ENCODE data around the gene KBTBD8.

KBTBD8 gene

DNA sequence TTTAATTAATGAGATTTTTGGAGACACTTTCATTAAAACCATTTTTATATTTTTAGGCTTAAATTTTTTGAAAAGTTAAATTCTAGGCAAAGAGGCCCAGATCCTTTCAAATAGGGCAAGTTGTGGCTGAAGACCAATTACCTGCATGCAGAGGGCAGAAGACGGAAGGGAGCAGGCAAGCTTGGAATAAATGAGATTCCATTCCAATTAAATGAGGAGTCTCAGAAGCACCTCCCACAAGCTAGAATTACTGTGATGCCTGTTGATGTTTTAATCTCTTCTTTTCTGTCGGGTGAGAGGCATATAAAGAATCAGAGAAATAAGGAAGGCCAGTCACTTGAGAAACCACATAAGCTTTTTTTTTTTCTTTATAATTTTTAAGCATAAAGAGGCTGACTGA, 46.8 kb downstream of the KBTBD8 start:
- no peak for DNase-seq

DNA sequence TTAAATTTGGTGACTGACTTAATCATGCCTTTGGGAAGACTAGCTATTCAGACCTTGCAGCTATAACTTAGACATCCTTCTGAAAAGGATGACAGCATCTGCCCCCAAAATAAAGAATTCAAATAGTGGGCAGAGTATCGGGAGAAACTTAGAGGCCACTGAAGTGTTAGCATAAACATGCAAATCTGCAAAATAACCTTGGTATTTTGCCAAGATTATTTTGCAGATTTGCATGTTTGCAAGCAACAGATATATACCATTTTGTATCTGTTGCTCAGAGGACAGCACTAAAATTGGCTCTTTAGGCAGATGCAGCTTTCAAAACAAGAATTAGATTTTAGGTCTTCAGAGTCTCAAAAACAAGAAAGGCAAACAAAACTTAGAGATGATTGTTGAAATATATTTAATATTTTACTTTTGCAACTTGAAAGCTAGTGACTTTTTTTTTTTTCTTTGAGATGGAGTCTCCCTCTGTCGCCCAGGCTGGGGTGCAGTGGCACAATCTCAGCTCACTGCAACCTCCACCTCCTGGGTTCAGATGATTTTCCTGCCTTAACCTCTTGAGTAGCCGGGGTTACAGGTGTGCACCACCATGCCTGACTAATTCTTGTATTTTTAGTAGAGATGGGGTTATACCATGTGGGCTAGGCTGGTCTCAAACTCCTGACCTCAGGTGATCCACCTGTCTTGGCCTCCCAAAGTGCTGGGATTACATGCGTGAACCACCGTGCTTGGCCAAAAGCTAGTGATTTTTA, 47.8 kb downstream of the KBTBD8 start:
- no peak for DNase-seq

DNA sequence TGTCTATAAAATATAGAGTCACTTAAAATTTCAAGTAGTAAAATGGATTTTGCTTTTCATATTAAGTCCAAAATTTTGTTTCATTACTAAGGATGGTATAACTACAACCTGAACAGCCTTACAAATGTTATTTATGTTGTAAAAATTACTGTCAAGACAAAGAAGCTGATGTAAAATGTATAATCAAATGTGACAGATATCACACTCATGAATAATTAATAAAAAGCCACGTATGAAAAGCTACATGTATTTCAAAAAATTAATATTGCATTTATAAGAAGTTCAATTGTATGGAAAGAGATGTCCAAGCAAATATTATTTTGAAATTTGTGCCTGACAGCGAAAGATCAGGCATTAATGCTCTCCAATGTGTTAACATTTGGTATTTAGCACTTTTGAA, 48.9 kb downstream of the KBTBD8 start:
- no peak for DNase-seq

DNA sequence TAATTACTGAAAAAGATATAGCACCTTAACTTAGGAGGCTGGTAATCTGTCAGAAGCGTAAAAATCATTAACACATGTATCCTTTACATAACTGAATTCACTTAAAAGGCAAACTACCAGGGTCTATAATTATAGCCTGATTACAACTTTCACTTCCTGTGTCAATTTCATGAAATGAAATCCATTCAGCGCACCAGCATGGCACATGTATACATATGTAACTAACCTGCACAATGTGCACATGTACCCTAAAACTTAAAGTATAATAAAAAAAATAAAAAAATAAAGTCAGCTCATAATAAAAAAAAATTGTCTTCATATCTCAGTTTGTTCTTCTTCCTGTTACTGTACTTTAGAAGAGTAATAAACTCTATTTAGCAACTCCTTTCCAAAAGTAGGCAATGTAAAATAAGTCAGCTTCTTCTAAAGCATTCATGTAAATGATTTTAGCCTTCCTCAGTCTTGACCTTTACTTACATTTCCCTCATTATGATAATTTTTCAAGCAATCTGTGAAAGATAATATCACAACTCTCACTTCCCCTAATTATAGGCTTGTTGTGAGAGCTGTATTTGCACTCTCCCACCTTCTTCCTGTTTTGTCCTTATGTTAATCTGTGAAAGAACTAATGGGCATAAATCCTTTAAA, 50.1 kb downstream of the KBTBD8 start:
- DNase-seq = no peak

DNA sequence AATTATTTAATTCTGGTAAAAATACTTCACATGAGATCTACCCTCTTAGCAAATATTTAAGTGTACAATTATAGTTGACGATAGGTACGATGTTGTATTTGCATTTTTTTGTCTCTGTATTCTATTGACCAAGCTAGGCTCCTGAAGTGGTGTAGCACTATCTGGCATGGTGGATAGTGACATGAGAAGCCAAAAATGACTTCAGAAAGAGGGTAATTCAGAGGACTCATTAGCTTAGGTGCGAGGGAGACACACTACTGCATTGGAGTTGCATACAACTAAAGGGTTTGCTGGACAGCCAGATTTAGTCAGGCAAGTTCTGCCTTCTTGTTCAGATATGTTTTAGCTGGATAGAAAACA, 50.6 kb downstream of the KBTBD8 start:
- no peak for DNase-seq

DNA sequence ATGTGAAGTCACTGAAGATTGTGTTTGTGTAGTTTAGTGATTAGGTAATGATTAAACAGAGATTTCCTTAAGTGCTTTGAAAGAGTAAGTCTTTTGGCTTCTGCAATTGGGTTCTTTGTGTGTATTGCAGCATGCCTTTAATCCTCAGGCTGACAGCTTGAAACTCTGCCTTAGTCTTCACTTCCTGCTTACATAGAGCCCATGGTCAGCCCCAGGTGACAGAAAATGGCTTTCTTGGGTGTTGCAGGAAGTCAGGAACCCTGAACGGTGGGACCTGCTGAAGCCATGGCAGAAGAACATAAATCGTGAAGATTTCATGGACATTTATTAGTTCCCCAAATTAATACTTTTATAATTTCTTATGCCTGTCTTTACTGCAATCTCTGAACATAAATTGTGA, 61.3 kb downstream of the KBTBD8 start:
- DNase-seq = no peak

Data from CD4-positive, alpha-beta T cell treated with Interleukin-15 for 1 hour (primary cell).